HG03439 (cell line): ENCODE measurements around the gene ABCG4.
"Not testable (repeated sequence)": the region's sequence is repeated elsewhere in the genome, so short reads cannot be mapped to it uniquely, and the experiment has no call there.

Source experiments
- ATAC-seq: cut with Tn5 transposase; IDR thresholded peaks from one replicate; pipeline ENCODE4 v1.9.1; 2021; ENCODE audit warnings: mild to moderate bottlenecking, moderate library complexity; ENCODE audit not compliant: unreplicated experiment

Gene ABCG4

GRCh38 chr11:119152604-119153003 lies 3.8 kb downstream of the ABCG4 start:
- no peak for ATAC-seq

DNA sequence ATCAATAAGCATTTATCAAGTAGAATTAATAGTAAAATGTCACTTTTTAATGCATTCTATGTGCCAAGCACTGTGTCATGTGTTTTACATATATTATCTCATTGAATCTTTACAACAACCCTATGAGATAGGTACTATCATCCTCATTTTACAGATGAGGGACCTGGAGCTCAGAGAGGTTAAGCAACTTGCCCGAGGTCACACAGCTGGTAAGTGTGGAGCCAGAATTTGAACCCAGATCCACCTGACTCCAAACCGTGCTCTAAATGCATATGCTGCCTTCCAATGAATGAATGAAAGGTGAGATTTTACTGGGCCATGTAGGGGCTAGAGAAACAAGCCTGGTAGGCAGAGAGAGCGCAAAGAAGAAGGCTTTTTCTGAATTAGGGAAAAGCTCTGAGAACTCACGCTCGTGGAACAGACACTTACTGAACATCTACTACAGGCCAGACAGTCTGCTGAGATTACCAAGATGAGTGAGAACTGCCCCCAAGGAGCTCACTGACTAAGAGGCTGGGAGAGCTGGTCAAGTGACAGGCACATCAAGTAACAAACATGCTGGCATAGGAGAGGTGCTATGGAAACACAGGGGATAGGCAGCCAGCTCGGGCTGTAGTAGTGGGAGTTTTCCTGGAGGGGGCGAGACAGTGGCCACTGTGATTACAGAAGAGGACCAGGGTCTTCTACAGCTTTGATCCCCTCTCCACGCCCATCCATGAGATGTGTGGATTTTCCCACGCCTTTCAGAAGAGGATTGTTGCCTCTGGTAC lies 4.4 kb downstream of the ABCG4 start:
- no peak for ATAC-seq

DNA sequence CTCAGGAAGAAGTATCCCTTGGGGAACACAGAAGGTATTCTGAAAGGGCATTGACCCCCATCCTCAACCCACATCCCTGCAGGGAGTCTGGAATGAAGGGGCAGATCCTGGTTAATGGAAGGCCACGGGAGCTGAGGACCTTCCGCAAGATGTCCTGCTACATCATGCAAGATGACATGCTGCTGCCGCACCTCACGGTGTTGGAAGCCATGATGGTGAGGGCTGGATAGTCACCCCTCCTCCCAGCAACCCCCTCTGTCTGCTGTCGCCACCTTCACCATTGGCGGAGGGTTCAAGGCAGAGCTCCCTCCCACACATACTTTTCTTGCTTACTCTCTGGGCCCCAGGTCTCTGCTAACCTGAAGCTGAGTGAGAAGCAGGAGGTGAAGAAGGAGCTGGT lies 5.3 kb downstream of the ABCG4 start:
- no peak for ATAC-seq

- ATAC-seq: no peak
Observed at GRCh38 chr11:119155733-119156492, 7.1 kb downstream of the ABCG4 start.

DNA sequence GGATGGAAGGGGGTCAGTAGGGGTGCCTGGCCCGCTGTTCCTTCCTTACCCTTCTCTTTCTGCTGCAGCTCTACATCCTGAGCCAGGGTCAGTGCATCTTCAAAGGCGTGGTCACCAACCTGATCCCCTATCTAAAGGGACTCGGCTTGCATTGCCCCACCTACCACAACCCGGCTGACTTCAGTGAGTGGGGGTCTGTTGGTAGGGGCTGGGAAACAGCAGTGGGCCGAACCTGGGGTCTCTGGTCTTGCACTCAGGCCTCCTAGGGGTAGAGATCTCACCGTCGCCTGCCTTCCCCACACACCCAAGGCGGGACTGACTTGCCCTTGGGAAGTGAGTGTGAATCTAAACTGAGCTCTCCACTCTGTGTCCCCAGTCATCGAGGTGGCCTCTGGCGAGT lies 7.6 kb downstream of the ABCG4 start:
- ATAC-seq: no peak

DNA sequence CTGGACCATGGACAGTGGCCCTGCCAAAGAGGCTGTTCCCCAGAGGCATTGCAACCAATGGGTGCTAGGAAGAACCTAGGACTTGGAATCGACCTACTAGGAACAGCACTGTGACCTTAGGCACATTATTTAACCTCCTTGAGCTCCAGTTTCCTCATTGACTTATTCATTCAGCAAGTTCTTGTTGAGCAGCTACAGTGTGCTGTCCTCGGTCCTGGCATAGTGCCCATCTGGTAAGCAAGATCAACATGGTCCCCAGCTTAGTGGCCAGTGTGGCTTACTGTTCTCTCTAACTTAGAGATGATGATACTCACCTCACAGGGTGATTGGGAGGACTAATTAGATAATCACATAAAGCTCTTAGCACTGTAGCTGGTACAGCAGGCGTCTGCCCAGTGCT lies 8.2 kb downstream of the ABCG4 start:
- no peak for ATAC-seq

DNA sequence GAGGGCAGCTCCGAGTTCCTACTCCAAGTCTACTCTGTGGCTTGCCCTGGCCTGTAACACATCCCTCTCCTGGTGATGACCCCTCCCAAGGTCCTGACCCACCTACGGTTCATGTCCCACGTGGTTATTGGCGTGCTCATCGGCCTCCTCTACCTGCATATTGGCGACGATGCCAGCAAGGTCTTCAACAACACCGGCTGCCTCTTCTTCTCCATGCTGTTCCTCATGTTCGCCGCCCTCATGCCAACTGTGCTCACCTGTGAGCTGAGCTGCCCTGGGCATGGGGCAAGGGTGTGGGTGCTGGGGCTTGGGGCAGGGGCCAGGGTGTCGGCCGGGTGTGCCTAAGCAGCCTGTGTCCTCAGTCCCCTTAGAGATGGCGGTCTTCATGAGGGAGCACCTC lies 9.6 kb downstream of the ABCG4 start:
- no peak for ATAC-seq

DNA sequence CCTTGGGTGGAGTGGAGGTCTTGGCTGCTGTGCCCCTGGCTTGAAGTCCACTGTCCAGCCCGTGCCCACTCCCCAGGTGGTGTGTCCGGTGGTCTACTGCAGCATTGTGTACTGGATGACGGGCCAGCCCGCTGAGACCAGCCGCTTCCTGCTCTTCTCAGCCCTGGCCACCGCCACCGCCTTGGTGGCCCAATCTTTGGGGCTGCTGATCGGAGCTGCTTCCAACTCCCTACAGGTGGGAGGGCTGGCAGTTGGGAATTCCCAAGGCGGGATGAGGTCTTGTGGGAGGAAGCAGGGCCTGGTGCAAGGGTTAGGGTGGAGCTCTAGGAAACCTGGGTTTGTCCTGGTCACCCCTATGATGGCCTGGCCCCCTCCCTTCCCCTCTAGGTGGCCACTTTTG lies 11.3 kb downstream of the ABCG4 start:
- ATAC-seq: no peak

DNA sequence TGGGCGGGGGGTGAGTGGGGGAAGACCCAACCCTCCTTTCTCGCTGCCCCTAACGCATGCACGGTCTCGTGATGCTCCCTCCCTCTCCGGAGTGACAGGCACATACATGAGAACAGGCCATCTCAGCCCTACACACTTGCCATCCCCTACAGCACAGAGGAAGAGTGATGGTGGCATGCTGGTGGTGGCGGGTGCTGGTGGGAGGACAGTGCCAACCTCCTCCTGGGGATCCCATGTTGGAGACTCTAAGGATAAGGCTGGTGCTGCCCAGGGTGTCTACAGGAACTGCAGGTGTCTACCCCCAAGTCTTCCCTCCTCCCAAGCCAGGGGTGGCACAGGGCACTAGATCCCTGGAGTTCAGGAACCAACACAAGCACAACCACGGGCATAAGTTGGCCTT lies 13.0 kb downstream of the ABCG4 start:
- ATAC-seq: no peak

DNA sequence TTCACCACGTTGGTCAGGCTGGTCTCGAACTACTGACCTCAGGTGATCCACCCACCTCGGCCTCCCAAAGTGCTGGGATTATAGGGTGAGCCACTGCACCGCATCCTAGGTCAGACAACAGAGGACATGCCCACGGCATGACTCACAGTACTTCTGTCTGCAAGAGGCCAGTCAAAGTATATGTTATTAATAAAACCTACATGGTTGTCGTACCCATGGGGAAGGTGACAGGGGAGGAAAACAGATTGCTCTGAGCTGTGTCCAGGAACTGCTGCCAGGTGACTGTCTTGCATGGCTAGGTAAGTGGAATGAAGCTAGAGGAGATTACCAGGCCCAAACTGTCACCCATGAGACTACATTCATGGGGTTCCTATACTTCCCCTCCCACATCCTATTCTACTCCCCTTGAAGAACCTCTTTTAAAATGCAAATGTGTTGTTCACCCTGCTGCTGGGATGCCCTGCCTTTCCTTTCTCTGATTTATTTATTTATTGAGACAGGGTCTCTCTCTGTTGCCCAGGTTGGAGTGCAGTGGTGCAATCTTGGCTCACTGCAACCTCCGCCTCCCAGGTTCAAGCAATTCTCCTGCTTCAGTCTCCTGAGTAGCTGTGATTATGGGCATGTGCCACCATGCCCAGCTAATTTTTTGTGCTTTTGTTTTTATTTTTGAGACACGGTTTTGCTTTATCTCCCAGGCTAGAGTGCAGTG lies 17.7 kb downstream of the ABCG4 start:
- ATAC-seq: no peak

GRCh38 chr11:119167077-119167458 lies 18.2 kb downstream of the ABCG4 start:
- ATAC-seq: not testable (repeated sequence)

GRCh38 chr11:119167933-119168332 lies 19.1 kb downstream of the ABCG4 start:
- no peak for ATAC-seq

DNA sequence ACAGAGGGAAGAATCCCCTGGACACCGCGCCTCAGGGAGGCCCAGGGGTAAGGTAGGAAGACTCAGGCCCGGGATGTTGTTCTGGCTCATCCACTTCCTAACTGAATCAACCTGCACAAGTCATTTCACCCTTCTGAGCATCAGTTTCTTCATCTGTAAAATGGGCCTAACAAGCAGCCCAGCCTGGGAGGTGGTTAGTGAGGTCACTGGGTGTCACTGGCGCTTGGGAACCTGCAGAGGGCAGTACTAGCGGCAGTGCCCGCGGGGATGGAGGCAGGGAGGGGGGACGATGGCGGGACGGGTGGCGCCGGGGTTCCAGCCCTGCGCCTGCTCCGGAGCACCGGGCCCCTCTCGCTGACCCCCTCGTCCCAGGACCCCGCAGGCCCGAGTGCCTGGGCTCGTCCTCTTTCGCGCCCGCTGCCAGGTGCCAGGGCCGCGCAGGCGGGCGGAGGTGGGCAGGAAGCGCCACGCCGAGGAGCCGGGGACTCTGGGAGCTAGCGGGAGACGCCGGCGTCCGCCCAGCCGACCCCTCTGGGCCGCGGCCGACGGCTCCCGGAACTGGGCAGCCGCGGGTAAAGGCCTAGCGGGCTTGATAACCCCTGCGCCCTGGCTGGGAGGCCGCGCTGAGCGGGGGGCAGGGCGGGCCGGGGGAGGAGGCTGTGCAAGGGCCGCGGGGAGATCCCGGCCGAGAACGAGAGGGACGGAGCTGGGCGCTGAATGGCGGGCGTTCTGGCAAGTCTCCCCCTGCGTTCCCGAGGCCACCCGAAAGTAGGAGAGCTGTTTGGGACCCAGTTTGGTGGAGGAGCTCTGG lies 19.8 kb downstream of the ABCG4 start, which contains the start of gene NLRX1:
Gene NLRX1 (plus strand): TSS at position 255 of the 811 bp plus-strand sequence. CDS start 2,679 bp downstream, outside the sequence.
- ATAC-seq: peak; percentile 83

DNA sequence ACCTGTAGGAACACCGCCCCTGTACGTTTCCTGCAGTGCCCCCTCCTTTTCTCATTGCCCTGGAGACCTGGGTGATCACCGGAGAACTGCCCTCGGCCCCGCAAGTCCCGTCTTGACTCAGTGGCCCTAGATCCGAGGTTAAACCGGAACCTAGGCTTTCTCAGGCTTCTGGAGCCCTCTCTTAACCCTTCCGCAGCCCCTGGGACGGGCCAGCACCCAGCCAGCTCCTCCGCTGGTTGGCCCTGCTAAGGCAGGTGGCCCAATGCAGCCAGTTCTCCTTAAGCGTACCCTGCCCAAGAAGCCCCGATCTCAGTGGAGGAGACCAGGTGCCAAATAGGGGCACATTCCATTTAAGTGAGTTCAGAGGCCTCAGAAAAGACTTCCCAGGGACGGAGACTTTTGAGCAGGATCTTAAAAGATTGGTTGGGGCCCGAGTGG lies 20.4 kb downstream of the ABCG4 start:
- peak; percentile 17 for ATAC-seq

- no peak for ATAC-seq
Observed at GRCh38 chr11:119172513-119172912, 23.7 kb downstream of the ABCG4 start.

GRCh38 chr11:119173453-119173852 lies 24.6 kb downstream of the ABCG4 start:
- ATAC-seq: no peak

DNA sequence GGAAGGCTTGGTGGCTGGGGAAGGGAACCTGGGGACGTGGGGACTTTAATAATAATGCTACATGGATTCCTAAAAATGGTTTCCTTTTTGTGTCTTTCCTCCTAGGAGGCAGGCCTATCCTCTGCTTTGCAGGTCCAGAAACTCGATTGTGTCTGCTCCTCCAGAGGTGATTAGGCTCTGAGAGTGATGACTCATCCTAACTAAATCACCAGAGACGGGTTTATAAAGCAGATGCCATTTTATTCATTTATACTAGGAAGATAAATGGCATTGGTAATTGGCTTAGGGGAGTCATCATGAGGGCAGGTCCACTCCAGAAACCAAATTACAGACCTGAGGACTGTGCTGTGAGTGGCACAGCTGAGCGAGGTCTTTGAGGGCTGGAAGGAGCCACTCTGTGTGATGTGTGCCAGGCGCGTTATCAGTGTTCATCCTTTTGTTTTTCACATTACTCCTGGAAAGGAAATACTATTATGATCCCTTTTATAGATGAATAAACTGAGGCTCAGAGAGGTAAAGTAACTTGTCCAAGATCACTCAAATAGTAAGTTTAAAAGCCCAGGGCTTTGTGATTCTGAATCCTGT lies 26.7 kb downstream of the ABCG4 start:
- ATAC-seq: no peak

- no peak for ATAC-seq
Observed at GRCh38 chr11:119178166-119178680, 29.4 kb downstream of the ABCG4 start.

GRCh38 chr11:119179342-119179741 lies 30.5 kb downstream of the ABCG4 start:
- no peak for ATAC-seq

DNA sequence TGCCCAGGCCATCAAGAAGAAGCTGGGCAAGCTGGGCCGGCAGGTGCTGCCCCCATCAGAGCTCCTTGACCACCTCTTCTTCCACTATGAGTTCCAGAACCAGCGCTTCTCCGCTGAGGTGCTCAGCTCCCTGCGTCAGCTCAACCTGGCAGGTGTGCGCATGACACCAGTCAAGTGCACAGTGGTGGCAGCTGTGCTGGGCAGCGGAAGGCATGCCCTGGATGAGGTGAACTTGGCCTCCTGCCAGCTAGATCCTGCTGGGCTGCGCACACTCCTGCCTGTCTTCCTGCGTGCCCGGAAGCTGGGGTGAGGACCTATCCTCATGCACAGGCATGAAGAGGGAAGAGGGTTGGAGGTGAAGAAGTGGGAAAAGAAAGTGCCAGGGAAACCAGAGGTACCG lies 31.1 kb downstream of the ABCG4 start:
- ATAC-seq: no peak
